NCI-H1105 (cell line): ENCODE data around the gene KRTAP9-7.

ENCODE experiments used
- DNase-seq: peaks from one replicate; lab custom pipeline; 2025; lab: John Stamatoyannopoulos, UW

KRTAP9-7 gene

GRCh38 chr17:41322094-41322902 is 46.8 kb downstream of the KRTAP9-7 start:
- DNase-seq: no peak

GRCh38 chr17:41322903-41323895 is 47.7 kb downstream of the KRTAP9-7 start:
- no peak for DNase-seq

GRCh38 chr17:41324180-41325075 is 48.9 kb downstream of the KRTAP9-7 start:
- no peak for DNase-seq

DNA sequence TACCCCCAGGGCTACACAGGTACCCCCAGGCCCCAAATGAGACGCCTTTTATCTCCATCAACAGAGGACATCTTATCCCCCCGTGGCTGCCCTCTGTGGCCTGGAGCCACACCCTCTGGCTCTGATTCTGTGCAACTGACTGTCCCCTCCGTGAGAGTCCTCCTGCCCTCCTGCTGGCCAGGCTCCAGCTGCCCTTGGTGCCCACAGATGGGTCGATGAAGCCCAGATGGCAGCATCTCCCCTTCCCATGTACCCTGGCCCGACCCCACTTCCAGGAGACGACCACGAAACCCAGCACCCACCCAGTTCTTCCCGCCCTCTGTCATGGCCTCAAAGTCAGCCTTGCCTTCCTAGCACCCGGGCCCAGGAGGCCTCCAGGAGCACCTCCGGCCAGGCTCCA is 49.6 kb downstream of the KRTAP9-7 start:
- DNase-seq: no peak

GRCh38 chr17:41325611-41326010 is 50.1 kb downstream of the KRTAP9-7 start:
- DNase-seq: no peak
